Hematopoietic multipotent progenitor cell treated with erythropoietin and hydrocortisone succinate and interleukin-3 and kit ligand, for 4 days (in vitro differentiated cells): Measurements from ENCODE around the gene STMN1.

Experiments
- DNase-seq: peaks from one replicate; pipeline ENCODE4 v3.0.0-alpha.2; 2015

Gene STMN1

DNA sequence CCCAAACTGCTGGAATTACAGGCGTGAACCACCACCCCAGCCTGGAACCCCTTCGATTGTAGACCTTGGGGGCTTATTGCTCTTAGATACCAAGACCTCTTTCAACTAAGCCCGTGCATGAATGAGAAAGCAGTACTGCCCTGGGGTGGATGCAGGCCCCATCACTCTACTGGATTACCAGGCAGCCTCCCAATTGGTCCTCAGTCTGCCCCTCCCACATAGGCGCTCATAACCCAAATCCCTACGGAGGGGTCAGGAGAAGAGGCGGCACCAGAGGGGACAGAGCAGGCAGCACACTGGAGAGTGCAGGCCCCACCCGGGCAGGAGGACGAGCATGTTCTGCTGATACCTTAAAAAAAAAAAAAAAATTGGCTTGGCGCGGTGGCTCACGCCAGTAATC lies 12.4 kb upstream of the STMN1 start:
- no peak for DNase-seq

DNA sequence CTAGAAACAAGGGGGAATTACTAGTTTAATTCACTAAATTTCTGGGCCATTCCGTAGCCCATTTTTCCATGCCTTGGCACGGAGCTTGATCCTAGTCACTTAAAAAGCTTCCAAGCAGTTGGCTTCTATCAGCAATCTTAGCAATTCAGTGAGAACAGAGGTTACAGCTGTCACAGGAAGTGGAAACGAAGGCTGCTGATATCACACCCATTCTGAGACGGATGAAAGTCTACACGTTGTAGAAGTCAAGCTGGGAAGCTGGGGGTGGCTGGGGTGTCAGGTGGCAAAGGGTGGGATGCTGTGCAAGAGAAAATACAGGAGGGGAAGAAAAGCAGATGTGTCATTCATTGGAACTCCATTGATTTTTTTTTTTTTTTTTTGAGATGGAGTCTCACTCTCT lies 11.8 kb upstream of the STMN1 start:
- DNase-seq = peak; percentile 49

DNA sequence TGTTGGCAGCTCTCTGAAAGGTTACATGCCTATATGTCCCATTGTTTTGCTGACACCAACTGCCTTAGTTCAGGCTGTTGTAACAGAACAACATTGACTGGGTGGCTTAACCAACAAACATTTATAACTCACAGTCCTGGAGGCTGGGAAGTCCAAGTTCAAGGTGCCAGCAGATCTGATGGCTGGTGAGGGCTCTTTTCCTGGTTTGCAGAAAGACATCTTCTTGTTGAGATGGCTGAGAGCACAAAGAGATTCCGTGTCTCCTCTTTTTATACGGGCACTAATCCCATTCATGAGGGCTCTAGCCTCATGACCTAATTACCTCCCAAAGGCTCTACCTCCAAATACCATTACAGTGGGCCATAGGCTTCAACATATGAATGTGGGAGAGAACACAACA lies 10.2 kb upstream of the STMN1 start:
- no peak for DNase-seq

DNA sequence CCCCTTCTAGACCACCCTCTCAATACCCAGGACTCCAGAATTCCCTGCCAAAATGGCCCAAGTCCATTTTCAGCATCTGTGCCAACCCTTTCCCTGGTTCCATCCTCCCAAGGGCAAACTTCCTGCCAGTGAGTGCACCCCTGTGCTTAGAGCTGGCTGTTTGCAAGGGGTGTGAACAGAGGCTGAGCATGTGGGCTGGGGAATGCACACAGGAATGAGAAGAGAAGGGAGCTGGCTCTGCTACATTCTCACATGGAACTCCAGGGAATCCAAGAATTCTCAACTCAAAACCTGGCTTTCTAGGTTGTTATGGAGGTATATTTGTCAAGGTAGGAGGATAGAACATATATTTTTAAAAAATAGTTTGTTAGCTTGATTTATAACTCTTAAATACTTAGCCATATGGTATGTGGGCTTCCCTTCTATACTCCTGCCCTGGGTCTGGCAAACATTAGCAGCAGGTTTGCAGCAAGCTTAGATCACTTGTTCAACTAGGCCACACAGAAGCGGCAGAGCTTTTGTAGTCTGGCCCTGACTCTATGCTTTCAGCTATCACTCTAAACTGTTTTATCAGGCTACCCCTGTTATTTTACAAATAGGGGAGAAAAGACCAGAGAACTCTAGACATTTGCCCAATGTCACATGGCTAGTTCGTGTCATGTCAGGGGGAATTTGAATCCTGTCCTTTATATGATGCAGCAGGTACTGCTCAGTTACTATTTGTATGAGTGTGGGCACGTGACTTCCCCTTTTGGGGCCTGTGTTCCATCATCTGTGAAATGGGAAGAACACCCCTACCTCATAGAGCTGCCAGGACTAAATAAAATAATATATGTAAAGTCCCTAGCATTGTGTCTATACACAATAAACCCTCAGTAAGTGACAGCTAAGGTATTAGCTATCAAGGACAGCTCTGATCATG lies 8.1 kb upstream of the STMN1 start:
- no peak for DNase-seq

DNA sequence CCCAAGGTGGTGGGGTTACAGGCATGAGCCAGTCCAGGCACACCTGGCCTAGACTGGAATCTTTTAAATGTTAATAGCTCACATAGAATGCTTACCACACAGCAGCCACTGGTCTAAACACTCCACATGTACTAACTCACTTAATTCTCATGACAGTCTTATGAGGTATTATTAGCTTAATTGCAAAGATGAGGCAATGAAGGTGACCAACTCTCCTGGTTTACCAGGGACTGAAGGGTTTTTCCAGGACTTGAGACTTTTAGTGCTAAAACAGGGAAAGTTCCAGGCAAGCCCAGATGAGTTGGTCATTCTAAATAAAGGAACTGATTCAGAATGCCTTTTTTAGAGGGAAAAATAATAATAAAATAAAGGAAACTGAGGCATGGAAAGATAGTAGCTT lies 7.0 kb upstream of the STMN1 start:
- DNase-seq = no peak

DNA sequence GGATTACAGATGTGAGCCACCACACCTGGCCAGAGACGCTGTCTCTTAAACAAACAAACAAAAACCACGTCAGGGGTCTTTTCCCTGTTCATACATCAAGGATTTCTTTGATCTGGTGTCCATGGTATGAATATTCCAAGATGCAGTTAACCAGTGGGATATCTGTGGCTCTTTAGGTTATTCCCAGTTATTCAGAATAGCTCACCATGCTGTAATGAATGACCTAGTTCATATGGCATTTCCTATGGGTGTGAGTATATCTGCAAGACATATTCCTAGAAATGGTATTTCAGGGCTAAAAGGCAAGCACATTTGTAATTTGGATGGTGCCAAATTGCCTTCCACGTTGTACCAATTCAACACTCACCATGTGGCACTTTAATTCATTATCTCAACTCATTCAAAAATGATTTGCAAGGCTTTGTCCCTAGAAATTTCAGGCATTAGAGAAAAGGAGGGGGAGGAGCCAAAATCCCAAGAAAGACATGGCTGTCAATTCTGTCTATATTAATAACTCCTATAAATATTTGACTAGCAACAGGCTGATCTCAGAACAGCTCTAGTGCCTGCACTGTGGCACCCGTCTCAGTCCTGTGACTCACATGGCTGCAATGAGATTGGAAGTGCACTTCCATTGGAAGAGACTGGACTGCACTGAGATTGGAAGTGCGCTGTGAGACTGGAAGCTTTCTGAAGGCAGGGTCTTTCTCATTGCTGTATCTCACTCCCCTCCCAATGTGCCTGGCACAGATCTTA lies 6.0 kb upstream of the STMN1 start:
- DNase-seq = no peak

DNA sequence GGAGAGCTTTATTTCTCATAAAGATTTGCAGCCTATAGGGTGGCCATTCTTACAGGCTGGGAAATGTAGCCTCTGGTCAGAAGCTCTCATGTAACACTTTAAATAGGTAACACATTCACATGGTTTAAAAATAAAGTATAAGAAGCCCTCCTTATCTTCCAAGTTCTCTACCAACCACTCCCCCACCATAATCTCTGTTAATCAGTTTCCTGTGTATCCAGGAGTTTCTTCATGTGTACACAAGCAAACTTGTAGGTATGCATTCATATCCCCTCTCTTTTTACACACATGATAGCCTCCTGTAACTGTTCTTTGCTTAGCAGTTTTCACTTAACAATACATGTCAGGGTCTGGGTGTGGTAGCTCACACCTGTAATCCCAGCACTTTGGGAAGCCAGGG lies 4.9 kb upstream of the STMN1 start:
- no peak for DNase-seq

DNA sequence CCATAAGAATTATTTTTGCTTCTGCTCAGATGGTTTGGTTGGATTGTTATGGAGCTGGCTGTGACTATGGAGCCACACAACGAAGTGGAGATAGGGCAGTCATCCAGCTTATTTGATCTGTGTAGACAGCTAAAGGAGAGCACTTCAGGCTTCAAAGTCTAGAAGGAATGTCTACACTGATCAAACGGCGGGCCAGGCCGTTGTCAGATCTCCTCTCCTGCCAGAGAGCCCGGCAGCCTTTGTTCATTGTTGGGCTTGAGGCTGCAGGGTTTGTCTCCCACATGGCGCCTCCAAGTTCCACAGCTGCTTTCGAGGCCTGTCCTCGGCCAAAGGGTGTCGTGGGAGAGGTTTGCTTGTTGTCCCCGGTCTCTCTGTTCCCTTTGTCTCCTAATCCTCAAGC lies 2.8 kb upstream of the STMN1 start:
- no peak for DNase-seq

DNA sequence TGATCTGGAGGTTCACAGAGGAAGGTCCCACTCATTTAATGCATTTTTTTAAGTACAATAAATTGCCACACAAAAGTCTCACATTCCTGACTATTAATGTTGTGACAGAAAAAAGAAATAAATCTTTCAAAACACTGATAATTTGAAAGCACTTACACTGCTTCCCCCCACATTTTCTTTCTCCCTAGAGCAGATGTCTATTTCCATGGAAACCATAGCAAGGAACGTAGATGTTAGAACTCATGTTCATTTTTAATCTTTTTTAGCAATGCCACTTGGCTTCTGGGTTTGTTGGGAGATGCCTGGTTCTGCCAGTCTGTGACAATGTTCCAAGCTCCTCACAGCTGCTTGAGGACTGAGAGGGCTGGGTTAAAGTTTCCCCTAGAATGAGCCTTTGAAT lies 1.9 kb upstream of the STMN1 start:
- no peak for DNase-seq

DNA sequence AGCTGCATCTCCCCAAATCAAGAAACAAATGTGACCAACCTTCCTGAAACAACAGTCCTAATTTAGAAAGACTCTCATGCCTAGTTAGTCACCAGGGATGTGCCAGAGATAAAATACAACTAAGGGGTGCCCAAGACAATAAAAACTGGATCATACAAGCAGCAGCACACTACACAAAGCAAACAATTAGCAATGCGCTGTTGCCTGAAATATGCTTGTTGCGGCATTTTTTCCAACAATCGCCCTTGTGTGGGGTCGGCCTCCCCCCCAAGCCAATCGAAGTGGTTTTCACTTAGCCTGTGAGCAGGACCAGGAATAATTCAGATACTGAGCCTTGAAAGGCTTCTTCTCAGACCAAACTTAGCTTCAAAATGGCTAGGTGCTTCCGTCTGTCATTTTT lies 1.4 kb upstream of the STMN1 start:
- no peak for DNase-seq

DNA sequence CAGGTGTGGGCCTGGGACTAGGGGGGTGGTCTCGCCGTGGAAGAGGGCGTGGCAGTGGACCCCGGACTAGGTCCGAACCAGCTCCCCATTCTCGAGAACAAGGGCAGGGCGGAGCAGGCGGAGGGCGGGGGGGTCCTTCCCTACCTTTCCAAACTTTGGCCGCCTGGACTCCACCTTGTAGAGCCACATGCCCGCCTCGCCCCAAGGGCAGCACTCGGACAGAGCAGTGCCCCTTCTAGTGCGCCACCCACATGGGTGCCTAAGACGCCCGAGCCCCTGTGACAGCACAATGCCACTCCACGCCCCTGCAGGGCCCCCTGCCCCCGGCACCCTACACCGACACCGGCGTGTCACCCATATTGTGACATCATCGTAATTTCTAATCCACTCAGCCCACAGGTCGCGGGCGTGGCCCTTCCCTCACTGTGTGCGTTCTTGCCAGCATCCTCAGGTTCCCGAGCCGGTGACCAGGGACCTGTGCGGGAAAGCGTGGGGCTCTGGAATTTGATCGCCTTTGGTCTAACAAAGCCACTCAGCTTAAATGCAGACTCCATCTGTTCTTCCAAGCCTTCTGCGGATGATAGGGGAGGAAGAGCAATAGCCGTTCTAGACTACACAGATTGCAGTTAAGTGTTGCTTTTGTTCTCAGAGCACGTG lies 553 bp upstream of the STMN1 start:
- DNase-seq = no peak

DNA sequence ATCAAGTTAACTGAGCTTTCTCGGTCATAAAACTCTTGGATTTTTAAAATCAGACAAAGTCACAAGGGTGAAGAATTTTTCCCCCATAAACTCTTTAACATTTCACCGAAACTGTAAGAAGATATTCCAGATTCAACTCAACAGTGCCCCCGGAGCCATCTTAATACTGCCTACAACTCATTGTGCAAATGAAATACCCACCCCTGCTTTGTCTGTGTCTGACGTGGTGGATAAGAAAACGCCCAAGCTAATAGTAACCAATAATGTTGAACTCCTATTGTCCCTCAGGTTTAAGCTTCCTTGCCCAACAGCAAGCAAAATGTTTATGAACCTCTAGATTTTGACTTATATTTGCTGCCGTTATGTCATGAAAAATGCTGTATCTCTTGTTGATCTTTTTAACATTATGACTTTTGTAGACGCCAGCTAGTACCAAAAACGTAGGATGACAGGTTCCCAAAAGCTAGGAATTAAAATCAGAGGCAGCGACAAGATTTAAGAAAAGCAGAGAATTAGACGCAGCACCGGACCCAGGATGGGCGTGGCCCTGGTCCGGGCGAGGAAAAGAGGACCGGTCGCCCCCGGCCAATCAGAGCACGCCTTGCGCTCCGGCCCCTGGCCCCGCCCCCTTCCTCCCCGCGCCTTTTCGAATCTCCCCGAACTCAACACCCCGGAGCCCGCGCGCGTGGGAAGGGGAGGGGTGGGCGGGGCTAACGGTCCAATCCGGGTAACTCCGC lies 1.1 kb downstream of the STMN1 start:
- DNase-seq = peak; percentile 98

DNA sequence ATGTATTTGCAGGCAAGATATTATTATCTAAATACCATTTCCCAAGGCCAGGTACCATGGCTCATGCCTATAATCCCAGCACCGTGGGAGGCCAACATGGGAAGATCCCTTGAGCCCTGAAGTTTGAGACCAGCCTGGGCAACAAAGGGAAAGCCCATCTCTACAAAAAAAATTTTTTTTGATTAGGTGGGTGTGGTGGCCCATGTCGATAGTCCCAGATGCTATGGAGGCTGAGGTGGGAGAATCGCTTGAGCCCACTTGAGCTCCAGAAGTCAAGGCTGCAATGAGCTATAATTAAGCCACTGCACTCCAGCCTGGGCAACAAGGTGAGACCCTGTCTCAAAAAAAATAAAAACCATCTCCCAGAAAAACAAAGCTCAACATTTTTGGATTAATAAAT lies 2.2 kb downstream of the STMN1 start:
- no peak for DNase-seq

DNA sequence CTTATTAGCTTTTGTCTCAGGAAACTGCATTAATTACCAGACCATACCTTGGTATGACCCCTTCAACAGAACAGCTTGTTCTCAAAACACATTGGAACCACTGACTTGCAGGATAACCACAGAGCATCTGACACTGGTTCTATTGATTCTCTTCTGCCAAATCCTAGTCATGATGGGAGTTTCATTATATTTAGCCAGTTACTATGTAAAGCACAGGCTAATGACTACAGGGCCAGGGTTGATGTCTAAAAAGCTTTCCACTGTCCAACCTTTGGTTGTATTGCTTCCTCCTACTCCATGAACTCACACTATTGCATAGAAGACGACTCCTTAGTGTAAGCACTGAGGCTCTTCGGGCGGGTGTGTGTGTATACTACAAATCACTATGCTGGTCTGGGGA lies 3.8 kb downstream of the STMN1 start:
- no peak for DNase-seq

DNA sequence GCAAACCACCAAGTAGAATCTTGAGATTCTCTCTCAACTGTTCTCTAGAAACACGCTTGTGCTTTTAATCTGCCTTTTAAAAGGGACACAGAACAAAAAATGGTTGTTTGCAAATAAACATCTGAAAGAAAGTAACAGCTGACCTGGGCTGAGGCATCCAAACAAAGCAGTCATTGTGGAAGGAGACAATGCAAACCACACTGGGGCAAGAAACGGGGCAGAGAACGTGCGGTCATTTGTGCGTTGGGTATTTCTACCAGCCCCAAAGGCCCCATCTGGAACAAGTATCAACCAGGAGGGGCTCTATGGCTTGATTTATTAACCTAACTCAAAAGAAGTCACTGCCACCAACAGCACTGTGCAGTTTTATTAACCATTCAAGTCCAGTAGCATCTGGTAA lies 6.0 kb downstream of the STMN1 start:
- no peak for DNase-seq

DNA sequence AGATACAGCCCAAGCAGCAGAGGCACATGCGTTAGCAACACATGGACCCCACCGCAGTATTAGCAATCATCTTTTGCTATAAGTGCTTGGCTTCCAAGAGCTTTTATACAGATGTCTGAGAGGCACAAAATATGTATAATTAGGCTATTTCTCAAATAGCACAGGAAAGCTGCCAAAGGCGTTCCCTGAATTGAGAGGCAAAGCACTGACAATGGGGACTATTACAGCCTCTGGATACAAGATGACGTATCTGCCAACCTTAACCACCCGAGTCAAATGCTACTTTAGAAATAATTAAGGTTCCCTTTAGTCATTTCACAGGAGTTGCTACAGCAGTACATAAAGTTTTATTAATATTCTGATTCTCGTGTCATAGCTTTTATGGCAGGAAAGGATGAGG lies 6.4 kb downstream of the STMN1 start:
- DNase-seq = no peak

DNA sequence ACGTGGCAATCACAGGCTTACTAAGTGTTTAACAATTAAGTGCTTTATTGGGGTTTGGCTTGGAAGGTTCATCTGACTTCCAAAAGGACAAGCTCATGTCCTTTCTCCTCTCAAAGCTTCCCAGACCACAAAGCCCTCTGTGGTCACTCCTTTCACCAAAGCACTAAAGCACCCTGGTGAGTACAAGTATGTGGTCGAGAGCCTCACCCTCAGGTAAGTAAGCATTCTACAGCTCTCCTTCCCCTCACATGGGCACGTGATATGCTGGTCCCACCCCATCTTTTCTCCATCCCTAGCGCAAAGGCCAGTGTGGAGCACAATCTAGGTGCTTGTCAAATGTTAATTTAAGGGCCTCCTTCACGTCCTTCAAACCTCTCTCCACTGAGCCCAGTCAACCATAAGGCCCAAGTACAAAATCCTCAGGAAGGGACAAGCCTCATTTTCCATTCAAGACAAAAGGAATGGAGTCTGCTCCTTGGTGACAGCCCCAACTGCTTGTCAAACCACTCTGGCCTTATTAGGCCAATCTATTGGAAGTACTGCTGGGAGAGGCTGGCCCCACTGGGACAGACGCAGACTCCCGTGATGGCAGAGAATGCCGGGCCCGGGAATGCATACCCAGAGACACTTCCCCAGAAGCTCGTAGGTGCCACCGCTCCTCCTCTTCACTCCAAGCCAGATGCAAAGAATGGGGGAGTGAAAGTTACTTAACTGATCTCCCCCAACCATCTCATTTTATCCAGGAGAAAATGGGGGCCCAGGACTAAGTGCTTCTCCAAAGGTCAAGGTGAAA lies 7.8 kb downstream of the STMN1 start:
- DNase-seq = no peak

DNA sequence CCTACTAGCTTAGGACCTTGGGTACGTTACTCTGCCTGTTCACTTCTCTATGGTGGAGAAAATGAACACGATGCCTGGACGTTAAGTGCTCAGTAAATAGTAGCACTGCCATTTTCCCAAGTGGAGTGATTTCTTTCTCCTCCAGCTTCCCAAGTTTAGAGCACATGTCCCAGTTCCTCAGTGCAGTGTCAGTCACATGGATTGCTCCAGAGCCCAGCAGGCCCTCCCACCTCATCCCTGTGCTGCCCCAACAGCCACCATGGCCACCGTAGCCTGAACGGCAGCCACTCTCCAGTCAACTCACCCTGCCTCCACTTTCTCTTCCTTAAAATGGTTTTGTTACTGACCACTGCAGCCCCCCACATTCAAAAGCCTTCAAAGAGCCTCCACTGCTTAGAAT lies 8.5 kb downstream of the STMN1 start:
- no peak for DNase-seq

DNA sequence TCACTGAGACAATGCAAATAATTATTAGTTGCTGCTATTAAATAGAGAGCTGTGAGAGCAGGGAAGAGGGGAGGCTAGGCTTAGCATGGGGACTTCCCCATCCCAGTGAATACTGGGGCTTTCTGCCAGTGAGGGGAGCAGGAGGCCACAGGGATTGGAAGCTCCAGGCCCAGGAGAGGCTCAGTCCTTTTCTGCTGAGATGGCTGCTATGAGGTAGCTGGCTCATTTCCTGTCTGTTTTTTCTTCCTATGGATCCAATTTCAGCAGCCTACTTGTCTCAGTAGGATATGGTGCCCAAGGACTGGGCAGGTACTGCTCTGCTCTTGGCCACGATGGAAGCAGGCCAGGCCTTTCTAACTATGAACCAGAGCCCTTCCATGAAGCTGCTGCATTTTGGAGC lies 10.0 kb downstream of the STMN1 start:
- no peak for DNase-seq

DNA sequence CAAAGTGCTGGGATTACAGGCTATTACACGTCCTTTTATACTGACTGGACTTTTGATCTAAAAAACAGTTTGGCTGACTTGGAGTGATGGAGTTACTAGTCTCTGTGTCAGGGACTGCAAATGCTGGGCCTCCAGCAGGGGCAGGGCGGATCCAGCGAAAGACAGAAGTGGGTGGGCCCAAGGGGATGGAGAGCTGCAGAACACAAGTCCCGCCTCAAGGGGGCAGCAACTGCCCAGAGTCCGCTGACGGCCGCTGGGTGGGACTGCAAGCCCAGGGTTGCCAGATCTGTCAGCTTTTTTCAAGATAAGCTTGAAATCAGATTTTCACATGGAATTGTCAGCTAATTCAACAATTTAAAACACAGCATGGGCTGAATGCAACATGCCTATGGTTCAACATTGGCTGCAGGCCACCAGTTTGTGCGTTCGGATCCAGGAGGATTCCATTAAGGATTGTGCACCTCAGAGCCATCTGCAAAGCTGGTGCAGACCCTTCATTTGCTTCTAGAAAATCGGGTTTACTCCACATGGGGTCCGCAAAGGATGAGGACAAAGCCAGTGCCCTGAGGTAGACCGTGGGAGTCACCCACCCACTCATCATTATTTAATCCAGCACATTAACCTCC lies 10.7 kb downstream of the STMN1 start:
- DNase-seq = peak; percentile 96

DNA sequence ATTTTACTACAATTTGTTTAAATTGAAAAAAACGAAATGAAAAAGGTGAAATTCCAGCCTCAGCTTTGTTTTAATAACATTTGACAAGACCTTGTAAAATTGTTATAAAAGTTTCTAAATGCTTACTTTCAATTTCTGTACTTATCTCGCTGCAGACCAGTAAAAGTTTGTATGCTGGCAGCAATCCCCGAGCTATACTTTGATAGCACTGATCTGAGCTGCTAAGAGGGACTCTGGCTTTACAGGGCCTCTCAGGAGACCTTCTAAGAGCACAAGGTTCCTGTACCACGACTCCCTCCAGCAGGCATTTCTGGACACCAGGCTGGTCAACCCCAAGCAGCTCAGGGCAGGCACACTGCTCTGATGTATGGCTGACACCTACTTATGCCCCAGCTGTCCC lies 13.1 kb downstream of the STMN1 start:
- DNase-seq = no peak

DNA sequence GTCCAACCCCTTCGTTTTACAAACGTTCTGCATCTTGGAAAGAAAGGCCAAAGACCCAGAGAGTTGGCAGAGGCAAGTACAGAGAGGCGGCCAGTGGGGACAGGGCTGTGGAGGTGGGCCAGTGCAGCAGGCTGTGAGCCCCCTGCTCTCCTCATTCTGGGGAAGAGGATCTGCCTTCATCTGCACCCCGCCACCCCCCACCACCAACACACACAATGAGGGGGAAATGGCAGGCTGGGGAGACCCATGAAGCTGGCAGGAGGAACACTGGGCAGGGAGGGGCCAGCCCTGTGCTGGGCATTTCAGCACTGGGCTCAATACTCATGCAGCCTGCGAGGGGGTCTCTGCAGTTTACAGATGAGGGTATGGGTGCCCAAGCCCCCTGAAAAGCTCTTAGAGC lies 14.6 kb downstream of the STMN1 start:
- DNase-seq = no peak
